Epidermal melanocyte (primary cell): ENCODE results near the gene VPS50.

Source experiments
- DNase-seq: peaks from one replicate; pipeline ENCODE4 v3.0.0; 2011; ENCODE audit warnings: low spot score; ENCODE audit not compliant: insufficient read length

Gene VPS50

GRCh38 chr7:93231799-93232672 lies at the start of gene VPS50:
VPS50 (plus strand) TSS chr7:93232366; CDS start chr7:93232468, 102 bp downstream.
- peak; percentile 92 for DNase-seq

GRCh38 chr7:93185303-93186027 lies 46.7 kb upstream of the VPS50 start:
- DNase-seq, result no peak

GRCh38 chr7:93188870-93189634 lies 43.1 kb upstream of the VPS50 start:
- no peak for DNase-seq

- no peak for DNase-seq
Observed at GRCh38 chr7:93194386-93194785, 37.8 kb upstream of the VPS50 start.

GRCh38 chr7:93196336-93196735 lies 35.8 kb upstream of the VPS50 start:
- no peak for DNase-seq

GRCh38 chr7:93198472-93198871 lies 33.7 kb upstream of the VPS50 start:
- no peak for DNase-seq

GRCh38 chr7:93202594-93203250 lies 29.4 kb upstream of the VPS50 start:
- no peak for DNase-seq

- no peak for DNase-seq
Observed at GRCh38 chr7:93203496-93203895, 28.7 kb upstream of the VPS50 start.

GRCh38 chr7:93205046-93205445 lies 27.1 kb upstream of the VPS50 start:
- no peak for DNase-seq

- no peak for DNase-seq
Observed at GRCh38 chr7:93211228-93211818, 20.8 kb upstream of the VPS50 start.

GRCh38 chr7:93212881-93213280 lies 19.3 kb upstream of the VPS50 start:
- no peak for DNase-seq

GRCh38 chr7:93218997-93219827 lies 13.0 kb upstream of the VPS50 start:
- no peak for DNase-seq

- no peak for DNase-seq
Observed at GRCh38 chr7:93219868-93220267, 12.3 kb upstream of the VPS50 start.

- no peak for DNase-seq
Observed at GRCh38 chr7:93226310-93226709, 5.9 kb upstream of the VPS50 start, which contains the start of gene HEPACAM2. HEPACAM2 (minus strand) TSS chr7:93226469.

- DNase-seq, result peak; percentile 64
Observed at GRCh38 chr7:93228302-93228701, 3.9 kb upstream of the VPS50 start.

GRCh38 chr7:93231259-93231658 lies 907 bp upstream of the VPS50 start:
- DNase-seq, result no peak

- no peak for DNase-seq
Observed at GRCh38 chr7:93232673-93233018, 480 bp downstream of the VPS50 start.

- DNase-seq, result no peak
Observed at GRCh38 chr7:93235541-93235940, 3.4 kb downstream of the VPS50 start.

GRCh38 chr7:93238131-93238530 lies 6.0 kb downstream of the VPS50 start:
- no peak for DNase-seq

GRCh38 chr7:93238748-93239147 lies 6.6 kb downstream of the VPS50 start:
- no peak for DNase-seq
